IMR-90 (cell line): ENCODE results near the gene ARHGEF10L. TPM values are rescaled to one million over a fixed set of nuclear protein-coding genes. Genes with fewer than 3 reads are reported as not detected.

Source experiments
- ATAC-seq: fragments of 200-7000 bp; cut with Tn5 transposase; 2 replicates; pipeline ENCODE4 v1.9.1; 2020; ENCODE audit warnings: low read depth, mild to moderate bottlenecking, moderate library complexity
- BruUV-seq: library from RNA; stranded (reverse); fragments of 400-500 nt; replicated peaks from 2 replicates; lab custom pipeline; 2021; lab: Mats Ljungman, UMichigan
- CTCF ChIA-PET: fragments of 300-600 bp; formaldehyde crosslinking; extraction: SDS; loops from one replicate; lab custom pipeline; 2021; ENCODE audit warnings: antibody characterized with exemption; lab: Yijun Ruan, JAX
- POLR2A ChIA-PET: fragments of 300-600 bp; sonication (Branson Sonifier 250); formaldehyde crosslinking; loops from one replicate; lab custom pipeline; 2022; ENCODE audit warnings: antibody characterized with exemption; ENCODE audit not compliant: unreplicated experiment; lab: Charles Lee
- DNase-seq: peaks from one replicate; pipeline ENCODE4 v3.0.0; 2013
- H2AFZ ChIP-seq: replicated peaks from 2 replicates; pipeline ENCODE3; 2013; ENCODE audit warnings: low read length, mild to moderate bottlenecking; ENCODE audit not compliant: poor library complexity
- H2AK5ac ChIP-seq: 2 replicates; pipeline ENCODE4 v1.6.1; 2013; ENCODE audit warnings: low read depth, low read length, inconsistent platforms
- H2AK9ac ChIP-seq: replicated peaks from 2 replicates; pipeline ENCODE3; 2013; ENCODE audit warnings: mild to moderate bottlenecking, low read depth, low read length, moderate library complexity; ENCODE audit not compliant: poor library complexity
- H2BK120ac ChIP-seq: 2 replicates; pipeline ENCODE4 v1.6.1; 2013; ENCODE audit warnings: low read depth, low read length, inconsistent platforms
- H2BK15ac ChIP-seq: 3 replicates; pipeline ENCODE4 v1.6.1; 2013; ENCODE audit warnings: low read depth, low read length, inconsistent platforms
- H2BK20ac ChIP-seq: 2 replicates; pipeline ENCODE4 v1.6.1; 2013; ENCODE audit warnings: low read depth, mild to moderate bottlenecking, inconsistent platforms, low read length, moderate library complexity
- H2BK5ac ChIP-seq: 2 replicates; pipeline ENCODE4 v1.6.1; 2013; ENCODE audit warnings: mild to moderate bottlenecking, low read depth, low read length, inconsistent platforms; ENCODE audit not compliant: poor library complexity, severe bottlenecking
- H3K14ac ChIP-seq: replicated peaks from 2 replicates; pipeline ENCODE4 v1.6.1; 2013; ENCODE audit warnings: low read depth, low read length, inconsistent platforms
- H3K18ac ChIP-seq: 2 replicates; pipeline ENCODE4 v1.6.1; 2013; ENCODE audit warnings: low read depth, low read length, control low read depth
- H3K23ac ChIP-seq: 2 replicates; pipeline ENCODE4 v1.6.1; 2013; ENCODE audit warnings: low read depth, low read length, inconsistent platforms
- H3K27ac ChIP-seq: 2 replicates; pipeline ENCODE4 v1.5.1; 2013; ENCODE audit warnings: mild to moderate bottlenecking, control low read depth, low read length; ENCODE audit not compliant: insufficient read depth
- H3K27me3 ChIP-seq: 2 replicates; pipeline ENCODE4 v1.6.1; 2013; ENCODE audit warnings: low read length; ENCODE audit not compliant: control insufficient read depth, insufficient read depth
- H3K36me3 ChIP-seq: 2 replicates; pipeline ENCODE4 v1.6.1; 2013; ENCODE audit warnings: low read length, mixed read lengths; ENCODE audit not compliant: control insufficient read depth, insufficient read depth
- H3K4ac ChIP-seq: 2 replicates; pipeline ENCODE4 v1.6.1; 2013; ENCODE audit warnings: low read depth, low read length, inconsistent platforms
- H3K4me1 ChIP-seq: 2 replicates; pipeline ENCODE4 v1.6.1; 2013; ENCODE audit warnings: low read length, mixed read lengths; ENCODE audit not compliant: control insufficient read depth, insufficient read depth
- H3K4me2 ChIP-seq: 2 replicates; pipeline ENCODE4 v1.6.1; 2013; ENCODE audit warnings: low read depth, mild to moderate bottlenecking, control low read depth, low read length, moderate library complexity
- H3K4me3 ChIP-seq: 2 replicates; pipeline ENCODE4 v1.5.1; 2013; ENCODE audit warnings: low read depth, mild to moderate bottlenecking, control low read depth, low read length, moderate library complexity; ENCODE audit not compliant: insufficient read depth
- H3K56ac ChIP-seq: 2 replicates; pipeline ENCODE4 v1.6.1; 2013; ENCODE audit warnings: low read length, inconsistent platforms; ENCODE audit not compliant: insufficient read depth; ENCODE audit errors: extremely low read depth
- H3K79me1 ChIP-seq, 2 experiments: 2 replicates each; pipeline ENCODE4 v1.6.1; 2013; ENCODE audit warnings: low read length in 2 of 2, inconsistent platforms in 1 of 2, low read depth in 1 of 2
- H3K9ac ChIP-seq: 2 replicates; pipeline ENCODE4 v1.6.1; 2013; ENCODE audit warnings: low read depth, low read length, control low read depth
- H3K9me1 ChIP-seq: 2 replicates; pipeline ENCODE4 v1.6.1; 2013; ENCODE audit warnings: low read length, inconsistent platforms; ENCODE audit not compliant: insufficient read depth
- H3K9me3 ChIP-seq: 2 replicates; pipeline ENCODE4 v1.6.1; 2013; ENCODE audit warnings: low read length; ENCODE audit not compliant: control insufficient read depth, insufficient read depth
- H4K20me1 ChIP-seq: 2 replicates; pipeline ENCODE4 v1.6.1; 2013; ENCODE audit warnings: low read length, inconsistent platforms; ENCODE audit not compliant: insufficient read depth
- H4K5ac ChIP-seq: 2 replicates; pipeline ENCODE4 v1.6.1; 2013; ENCODE audit warnings: mild to moderate bottlenecking, low read depth, low read length, control low read depth
- H4K8ac ChIP-seq, 2 experiments: 2 replicates each; pipeline ENCODE4 v1.6.1; 2013; ENCODE audit warnings: low read depth in 2 of 2, low read length in 2 of 2, control low read depth in 1 of 2, inconsistent platforms in 1 of 2
- H4K91ac ChIP-seq: 2 replicates; pipeline ENCODE4 v1.6.1; 2013; ENCODE audit warnings: low read depth, low read length, inconsistent platforms; ENCODE audit not compliant: insufficient read depth
- BHLHE40 ChIP-seq: fragments of 150-350 bp; IDR thresholded peaks from 2 replicates; pipeline ENCODE4 v1.6.1; 2016; ENCODE audit warnings: mild to moderate bottlenecking, low read depth, low read length
- CHD1 ChIP-seq: IDR thresholded peaks from 2 replicates; pipeline ENCODE4 v1.6.1; 2012; ENCODE audit warnings: low read depth, low read length, improper control_type of control experiment
- CTCF ChIP-seq: conservative IDR thresholded peaks from 2 replicates; pipeline ENCODE4 v1.5.1; 2012; ENCODE audit warnings: mild to moderate bottlenecking, low read depth, low read length, improper control_type of control experiment
- ELK1 ChIP-seq: fragments of 150-350 bp; IDR thresholded peaks from 2 replicates; pipeline ENCODE4 v1.6.1; 2016; ENCODE audit warnings: low read depth, mild to moderate bottlenecking, low read length, moderate library complexity, borderline replicate concordance
- FOS ChIP-seq: fragments of 150-350 bp; IDR thresholded peaks from 2 replicates; pipeline ENCODE4 v1.6.1; 2016; ENCODE audit warnings: low read depth, low read length
- MAZ ChIP-seq: IDR thresholded peaks from 2 replicates; pipeline ENCODE4 v1.6.1; 2012; ENCODE audit warnings: low read depth, mild to moderate bottlenecking, low read length, improper control_type of control experiment, moderate library complexity, borderline replicate concordance
- MXI1 ChIP-seq: IDR thresholded peaks from 2 replicates; pipeline ENCODE4 v1.6.1; 2012; ENCODE audit warnings: low read depth, mild to moderate bottlenecking, low read length, moderate library complexity, borderline replicate concordance
- NFE2L2 ChIP-seq: fragments of 150-350 bp; IDR thresholded peaks from 2 replicates; pipeline ENCODE4 v1.6.1; 2016; ENCODE audit warnings: low read depth, mild to moderate bottlenecking, low read length
- POLR2A ChIP-seq: IDR thresholded peaks from 2 replicates; pipeline ENCODE4 v1.6.1; 2012; ENCODE audit warnings: mild to moderate bottlenecking, low read depth, low read length
- RAD21 ChIP-seq: IDR thresholded peaks from 2 replicates; pipeline ENCODE4 v1.6.1; 2012; ENCODE audit warnings: low read length, improper control_type of control experiment
- SMC3 ChIP-seq: fragments of 150-350 bp; IDR thresholded peaks from 2 replicates; pipeline ENCODE4 v1.6.1; 2016; ENCODE audit warnings: low read depth, mild to moderate bottlenecking, antibody characterized with exemption, low read length, moderate library complexity
- USF2 ChIP-seq: fragments of 150-350 bp; IDR thresholded peaks from 2 replicates; pipeline ENCODE4 v1.6.1; 2017; ENCODE audit warnings: mild to moderate bottlenecking, antibody characterized with exemption, low read length, low read depth
- WGBS, 2 experiments: methylation state at CpG; one replicate each; pipeline versions ENCODE4 v1.1.5 to v1.1.7; 2013; ENCODE audit warnings: missing lambda C conversion rate in 2 of 2; ENCODE audit not compliant: insufficient read length in 1 of 2; ENCODE audit errors: extremely low coverage in 2 of 2; 5-methylcytosine and 5-hydroxymethylcytosine counted together
- dilution Hi-C: fragments of 300-500 bp; cut with HindIII; formaldehyde crosslinking; loops from one replicate; pipeline ENCODE4 v1.14.3; 2018; ENCODE audit warnings: low sequenced_read_pairs; ENCODE audit not compliant: unreplicated experiment
- in situ Hi-C: fragments of 300-500 bp; cut with MboI; formaldehyde crosslinking; loops from 3 replicates; pipeline ENCODE4 v1.14.3; 2019; ENCODE audit warnings: low sequenced_read_pairs, inconsistent platforms, mixed read lengths
- intact Hi-C: fragments of 100-400 bp; cut with micrococcal nuclease; formaldehyde crosslinking; loops from 2 replicates; pipeline ENCODE4 v1.10.0; 2022
- polyA plus RNA-seq, 3 experiments: library from polyadenylated mRNA; depleted of rRNA; stranded (reverse); fragments of >200 nt; gene quantifications; 2 replicates each; pipeline ENCODE4 v1.2.3, GENCODE V29; 2012; ENCODE audit warnings: low replicate concordance in 1 of 3
- total RNA-seq: library from RNA; depleted of rRNA; stranded (reverse); fragments of >200 nt; gene quantifications from 2 replicates; pipeline ENCODE4 v1.2.3, GENCODE V29; 2012

The ARHGEF10L gene
- total and polyA plus RNA-seq, 2 of the 4 experiments (the other 2 are of a cell fraction): 4.8 to 12.4 TPM

- H2AK5ac ChIP-seq: no peak overlapping the region
Measured at GRCh38 chr1:17670587-17671313, 131.3 kb downstream of the ARHGEF10L start.

More at GRCh38 chr1:17670587-17671313, 131.3 kb downstream of the ARHGEF10L start:
- dilution Hi-C loops (no loop called here), intact Hi-C loops (no loop called here), in situ Hi-C loops (no loop called here)
- no peak overlapping the region for H2BK15ac ChIP-seq
- H2BK120ac ChIP-seq: no peak overlapping the region
- no peak overlapping the region for H3K4me2 ChIP-seq
- H3K56ac ChIP-seq: no peak overlapping the region
- H4K5ac ChIP-seq: no peak overlapping the region
- WGBS, 2 experiments: 87% methylated on average over 4 of the region's 27 CpGs; no CpG with 5 or more reads in 1 of the 2 experiments
- peaks cover 7% of the 10 kb centered on the region for H3K9me1 ChIP-seq
- no peak overlapping the region for H2AK9ac ChIP-seq
- no peak overlapping the region for H3K4ac ChIP-seq
- no peak overlapping the region for H3K14ac ChIP-seq
- H3K9ac ChIP-seq: no peak overlapping the region
- ATAC-seq: no peak
- no peaks in the 10 kb centered on the region for H3K4me1 ChIP-seq
- ChIA-PET CTCF (interaction anchor here (1.2 kb wide), 1 partner anchor 10 kb away, joined by 3 read pairs; no protein-coding TSS in a partner anchor), POLR2A (no interaction called here)
- H2BK20ac ChIP-seq: no peak overlapping the region
- H3K23ac ChIP-seq: no peak overlapping the region
- H3K79me1 ChIP-seq: peaks cover 4 to 6% of the 10 kb centered on the region in 2 experiments; a peak in 3 of 4 replicates
- no peaks in the 10 kb centered on the region for H3K27me3 ChIP-seq
- H2AFZ ChIP-seq: no peak overlapping the region
- no peaks in the 10 kb centered on the region for H3K9me3 ChIP-seq
- H4K8ac ChIP-seq: no peak overlapping the region
- H3K18ac ChIP-seq: no peak overlapping the region
- no peak for TF ChIP-seq FOS
- no peak for TF ChIP-seq NFE2L2
- no peak for TF ChIP-seq MAZ
- TF ChIP-seq SMC3: no peak
- TF ChIP-seq ELK1: no peak
- TF ChIP-seq USF2: no peak
- no peak for TF ChIP-seq POLR2A
- no peak for TF ChIP-seq MXI1
- TF ChIP-seq CTCF: no peak
- TF ChIP-seq CHD1: no peak
- no peak for TF ChIP-seq BHLHE40
- no peak for TF ChIP-seq RAD21
- no peak for DNase-seq
- no peak overlapping the region for H2BK5ac ChIP-seq
- H3K27ac ChIP-seq: no peak overlapping the region
- peaks cover 8% of the 10 kb centered on the region for H3K36me3 ChIP-seq
- H4K20me1 ChIP-seq: peaks cover 19% of the 10 kb centered on the region
- H3K4me3 ChIP-seq: no peak overlapping the region
- H4K91ac ChIP-seq: no peak overlapping the region
- no TSS peak for BruUV-seq
